K562 treated with DMSO at 1 percent for 12 hours (cell line): ENCODE results near the gene ZSCAN16. TPM values are rescaled to one million over a fixed set of nuclear protein-coding genes. Genes with fewer than 3 reads are reported as not detected.

Experiments used
- total RNA-seq: library from RNA; unstranded; fragments of 300-600 nt; gene quantifications from 2 replicates; pipeline ENCODE4 v1.2.3, GENCODE V29; 2022; ENCODE audit not compliant: insufficient read depth

The ZSCAN16 gene
- not detected in 2 replicates for total RNA-seq

DNA sequence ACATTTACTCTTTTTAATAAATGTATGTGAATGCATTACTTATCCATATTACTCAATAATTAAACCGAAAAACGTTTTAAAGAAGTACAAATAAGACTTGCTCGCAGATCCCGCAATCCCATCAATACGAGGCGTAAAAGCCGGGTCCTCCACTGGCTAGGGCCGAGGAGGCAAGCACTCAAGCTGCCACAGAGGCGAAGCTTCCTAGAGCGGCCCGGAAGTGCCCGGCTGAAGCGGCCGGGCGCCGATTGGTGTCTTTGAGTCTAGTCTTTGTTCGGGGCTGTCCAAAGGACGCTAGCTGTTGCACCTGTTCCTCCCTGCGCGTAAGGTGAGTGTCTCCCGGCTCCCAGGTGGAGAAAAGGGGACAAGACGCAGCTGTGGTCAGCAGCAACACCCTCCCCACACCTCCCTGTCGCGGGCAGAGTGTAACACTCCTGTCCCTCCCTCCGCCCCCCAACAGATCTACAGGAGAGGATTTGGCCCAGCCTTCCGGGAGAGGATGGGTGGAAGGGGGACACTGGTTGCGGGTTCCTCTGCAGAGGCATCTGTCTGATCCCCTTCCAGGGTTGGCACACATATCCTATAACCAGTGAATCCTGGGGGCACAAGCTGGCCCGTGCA is at the start of gene ZSCAN16:
TSS of gene ZSCAN16 (plus strand) at position 260 of the 621 bp plus-strand sequence. CDS start 835 bp downstream, outside the sequence.

GRCh38 chr6:28080381-28080630 is 44.1 kb upstream of the ZSCAN16 start, which contains the start of gene ZNF165:
Gene ZNF165 (plus strand): TSS chr6:28080568. CDS start chr6:28085481, 4,913 bp downstream.

DNA sequence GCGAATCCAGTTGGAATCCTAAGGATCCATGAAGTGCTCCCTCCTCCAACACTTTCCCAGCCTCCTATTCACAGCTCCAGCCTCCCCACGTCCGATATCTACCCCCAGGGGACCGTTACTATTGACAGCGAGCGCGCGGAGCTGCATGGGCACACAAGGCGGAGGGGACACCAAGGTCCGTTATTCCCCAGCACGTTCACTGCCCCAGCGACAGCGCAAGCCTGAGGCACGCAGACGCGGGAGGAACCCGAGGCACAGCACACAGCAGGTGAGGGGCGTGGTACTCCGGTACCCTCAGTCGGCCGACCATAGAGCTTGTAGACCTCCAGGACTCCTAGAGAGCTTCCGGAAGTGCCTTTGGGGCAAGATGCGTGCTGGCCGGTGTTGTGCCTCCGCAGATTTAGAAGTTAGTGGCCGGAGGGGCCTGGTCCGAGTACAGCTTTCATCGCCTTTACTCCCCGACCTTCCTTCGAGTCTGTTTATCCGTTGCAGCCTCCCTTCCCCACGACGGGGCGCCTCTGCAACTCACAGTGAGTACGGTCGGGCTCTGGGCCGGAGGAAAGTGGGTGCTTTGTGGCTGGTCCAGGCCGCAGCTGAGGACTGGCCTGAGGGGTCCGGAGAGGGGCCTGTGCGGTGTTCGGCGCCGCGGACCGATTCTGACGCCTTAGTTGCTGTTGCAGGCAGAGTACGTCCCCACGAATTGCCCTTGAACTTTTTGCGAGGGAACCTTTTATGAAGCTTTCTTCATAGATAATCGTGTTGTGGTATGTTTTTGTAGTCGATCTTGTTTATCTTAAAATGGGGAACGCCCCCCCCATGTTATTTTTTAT is 17.3 kb downstream of the ZSCAN16 start, which contains the start of gene ZKSCAN8:
TSS of gene ZKSCAN8 (plus strand) at position 384 of the 830 bp plus-strand sequence. CDS start 6,525 bp downstream, outside the sequence.

Other genes starting within 250 kb of the ZSCAN16 start
- not detected in 2 replicates for gene OR2B2, start 212.2 kb upstream of the ZSCAN16 start, total RNA-seq
- gene OR2B6, start 167.4 kb upstream of the ZSCAN16 start, total RNA-seq: 2.0 and 3.8 TPM in 2 replicates
- 3.2 and 4.5 TPM in 2 replicates for gene ZNF165, start 44.0 kb upstream of the ZSCAN16 start, total RNA-seq
- gene ZKSCAN8, start 17.3 kb downstream of the ZSCAN16 start, total RNA-seq: 3.5 and 28.3 TPM in 2 replicates
- gene ZSCAN9, start 100.7 kb downstream of the ZSCAN16 start, total RNA-seq: 13.6 and 25.6 TPM in 2 replicates
- gene ZKSCAN4, start 127.7 kb downstream of the ZSCAN16 start, total RNA-seq: 6.5 and 9.5 TPM in 2 replicates
- gene NKAPL, start 134.7 kb downstream of the ZSCAN16 start, total RNA-seq: not detected in 2 replicates
- gene ZSCAN26, start 142.5 kb downstream of the ZSCAN16 start, total RNA-seq: 4.7 and 7.2 TPM in 2 replicates
- 7.6 and 14.5 TPM in 2 replicates for gene PGBD1, start 157.0 kb downstream of the ZSCAN16 start, total RNA-seq
- gene ZSCAN31, start 211.5 kb downstream of the ZSCAN16 start, total RNA-seq: 2.8 and 10.9 TPM in 2 replicates
- 3.3 and 8.7 TPM in 2 replicates for gene ZKSCAN3, start 225.3 kb downstream of the ZSCAN16 start, total RNA-seq